ENCODE measurements around the gene FER. TPM values are rescaled to one million over a fixed set of nuclear protein-coding genes. Genes with fewer than 3 reads are reported as not detected.

Gene FER
- total and polyA plus RNA-seq, 2 experiments from 2014 or later: 25.9 to 30.7 TPM

- Histone ChIP-seq H3K27ac (peak overlapping the region; percentile 95), H3K36me3 (no peaks in the 10 kb centered on the region), H3K27me3 (no peaks in the 10 kb centered on the region)
These were observed 19.8 kb upstream of the FER start for GRCh38 chr5:108727651-108728565.

GRCh38 chr5:108728566-108729241 is 19.0 kb upstream of the FER start:
- Histone ChIP-seq H3K4me3 (peak overlapping the region; percentile 70), H3K27me3 (no peaks in the 10 kb centered on the region), H3K36me3 (no peaks in the 10 kb centered on the region), H3K9me3 (ENCODE audit: low read depth) (no peaks in the 10 kb centered on the region), H3K4me1 (ENCODE audit: low read depth) (peaks cover 11% of the 10 kb centered on the region), H3K27ac (peak overlapping the region; percentile 95)
- no peak for TF ChIP-seq CTCF (IDR thresholded peaks at IDR 0.05; ENCODE audit: low read depth, low read length)
- DNase-seq (ENCODE audit: low read depth in 1 of 2, low spot score in 1 of 2): peak in 1 of 2 donors; percentile 40

More at GRCh38 chr5:108727651-108728565, 19.8 kb upstream of the FER start:
- Histone ChIP-seq H3K4me1 (ENCODE audit: low read depth) (peaks cover 11% of the 10 kb centered on the region), H3K4me3 (peak overlapping the region; percentile 70), H3K9me3 (ENCODE audit: low read depth) (no peaks in the 10 kb centered on the region)
- no peak for TF ChIP-seq CTCF (IDR thresholded peaks at IDR 0.05; ENCODE audit: low read depth, low read length)
- peak; percentile 93 to 96 for DNase-seq (ENCODE audit: low read depth in 1 of 2, low spot score in 1 of 2)

- no peak for TF ChIP-seq CTCF (IDR thresholded peaks at IDR 0.05; ENCODE audit: low read depth, low read length)
- no peaks in the 10 kb centered on the region for H3K36me3 ChIP-seq
- no peak overlapping the region for H3K4me3 ChIP-seq
- no peaks in the 10 kb centered on the region for H3K9me3 ChIP-seq (ENCODE audit: low read depth)
- peaks cover 11% of the 10 kb centered on the region for H3K4me1 ChIP-seq (ENCODE audit: low read depth)
- peak in 1 of 2 donors; percentile 55 for DNase-seq (ENCODE audit: low read depth in 1 of 2, low spot score in 1 of 2)
- H3K27me3 ChIP-seq: no peaks in the 10 kb centered on the region
- H3K27ac ChIP-seq: no peak overlapping the region
These were observed 18.5 kb upstream of the FER start for GRCh38 chr5:108729242-108729615.

GRCh38 chr5:108730617-108731340 is 16.9 kb upstream of the FER start:
- Histone ChIP-seq H3K27ac (no peak overlapping the region), H3K4me1 (ENCODE audit: low read depth) (peaks cover 11% of the 10 kb centered on the region), H3K36me3 (no peaks in the 10 kb centered on the region), H3K9me3 (ENCODE audit: low read depth) (no peaks in the 10 kb centered on the region), H3K4me3 (no peak overlapping the region), H3K27me3 (no peaks in the 10 kb centered on the region)
- DNase-seq (ENCODE audit: low read depth in 1 of 2, low spot score in 1 of 2): no peak
- no peak for TF ChIP-seq CTCF (IDR thresholded peaks at IDR 0.05; ENCODE audit: low read depth, low read length)

- no peak for DNase-seq (ENCODE audit: low read depth in 1 of 2, low spot score in 1 of 2)
- Histone ChIP-seq H3K27me3 (no peaks in the 10 kb centered on the region), H3K9me3 (ENCODE audit: low read depth) (no peaks in the 10 kb centered on the region), H3K4me1 (ENCODE audit: low read depth) (no peaks in the 10 kb centered on the region), H3K4me3 (no peak overlapping the region), H3K36me3 (no peaks in the 10 kb centered on the region), H3K27ac (peak overlapping the region; percentile 43)
- no peak for TF ChIP-seq CTCF (IDR thresholded peaks at IDR 0.05; ENCODE audit: low read depth, low read length)
These were observed 11.9 kb upstream of the FER start for GRCh38 chr5:108735790-108736189.
